K562 (cell line): Measurements from ENCODE around the gene CTIF. TPM values are rescaled to one million over a fixed set of nuclear protein-coding genes. Genes with fewer than 3 reads are reported as not detected.

Source experiments
- ATAC-seq: fragments of 200-7000 bp; cut with Tn5 transposase; 3 replicates; pipeline ENCODE4 v1.9.1; 2020; ENCODE audit warnings: moderate library complexity
- BruUV-seq: library from RNA; stranded (reverse); fragments of 400-500 nt; replicated peaks from 2 replicates; lab custom pipeline; 2021; lab: Mats Ljungman, UMichigan
- CTCF ChIA-PET: fragments of 300-600 bp; formaldehyde crosslinking; extraction: SDS; loops from one replicate; lab custom pipeline; 2021; ENCODE audit warnings: low intra/inter-chr PET ratio; lab: Yijun Ruan, JAX
- POLR2A ChIA-PET: fragments of 300-600, 350-650 bp; sonication (Branson Sonifier 250); formaldehyde crosslinking; extraction: SDS; loops from one replicate; lab custom pipeline; 2021; ENCODE audit warnings: antibody characterized with exemption, inconsistent platforms; lab: Yijun Ruan, JAX
- DNase-seq, 4 experiments: peaks; one replicate each; pipeline versions ENCODE4 v3.0.0 to v3.0.0-alpha.2; 2011 to 2018; ENCODE audit warnings: low spot score in 3 of 4, mixed read lengths in 3 of 4; ENCODE audit errors: extremely low read depth in 1 of 4
- FAIRE-seq: peaks from 2 replicates; lab custom pipeline; 2011; peaks lifted over from hg19 to GRCh38; lab: Jason Lieb, UNC
- H2AFZ ChIP-seq: 2 replicates; pipeline ENCODE4 v1.6.0; 2011; ENCODE audit warnings: low read depth, low read length, control low read depth, inconsistent platforms
- H3K27ac ChIP-seq: fragments of 200-600 bp; 3 replicates; pipeline ENCODE4 v1.8.0; 2011; ENCODE audit warnings: low read depth, mild to moderate bottlenecking, control low read depth, inconsistent platforms, low read length, moderate library complexity, mixed read lengths; ENCODE audit errors: extremely low read depth
- H3K27me3 ChIP-seq, 2 experiments: fragments of 300-600 bp in 1 of 2; 2 replicates in 1 of 2; 3 replicates in 1 of 2; pipeline versions ENCODE4 v1.6.0 to v1.8.0; 2011; ENCODE audit warnings: inconsistent platforms in 2 of 2, low read length in 2 of 2, mild to moderate bottlenecking in 1 of 2, mixed read lengths in 1 of 2, moderate library complexity in 1 of 2; ENCODE audit not compliant: control insufficient read depth in 2 of 2, insufficient read depth in 2 of 2
- H3K36me3 ChIP-seq: fragments of 300-600 bp; 3 replicates; pipeline ENCODE4 v1.8.0; 2011; ENCODE audit warnings: mild to moderate bottlenecking, low read length, inconsistent platforms; ENCODE audit not compliant: control insufficient read depth, insufficient read depth
- H3K4me1 ChIP-seq, 2 experiments: fragments of 200-600 bp in 1 of 2; replicated peaks in 1 of 2; 2 replicates in 1 of 2; 3 replicates in 1 of 2; pipeline versions ENCODE4 v1.5.1 to v1.8.0; 2011; ENCODE audit warnings: inconsistent platforms in 2 of 2, low read length in 2 of 2, mild to moderate bottlenecking in 1 of 2, mixed read lengths in 1 of 2, moderate library complexity in 1 of 2; ENCODE audit not compliant: control insufficient read depth in 2 of 2, insufficient read depth in 2 of 2
- H3K4me2 ChIP-seq: 2 replicates; pipeline ENCODE4 v1.6.1; 2011; ENCODE audit warnings: low read length, control low read depth, inconsistent platforms, mixed read lengths; ENCODE audit not compliant: insufficient read depth
- H3K4me3 ChIP-seq: fragments of 200-600 bp; sonication (generic), shearing (Covaris generic); 2 replicates; pipeline ENCODE4 v1.5.1; 2016; ENCODE audit warnings: control low read depth, inconsistent platforms
- H3K79me2 ChIP-seq: fragments of 200-600 bp; 3 replicates; pipeline ENCODE4 v1.8.0; 2011; ENCODE audit warnings: low read length, inconsistent platforms; ENCODE audit not compliant: control insufficient read depth, insufficient read depth
- H3K9ac ChIP-seq, 2 experiments: 2 replicates each; pipeline versions ENCODE4 v1.6.0 to v1.6.1; 2011; ENCODE audit warnings: low read depth in 2 of 2, low read length in 2 of 2, control low read depth in 1 of 2, inconsistent platforms in 1 of 2, mild to moderate bottlenecking in 1 of 2, mixed read lengths in 1 of 2; ENCODE audit not compliant: insufficient read depth in 1 of 2
- H3K9me1 ChIP-seq: one replicate; pipeline ENCODE4 v1.6.0; 2011; ENCODE audit warnings: inconsistent platforms, mild to moderate bottlenecking, low read length, moderate library complexity; ENCODE audit not compliant: control insufficient read depth, insufficient read depth
- H3K9me3 ChIP-seq: replicated peaks from 2 replicates; pipeline ENCODE4 v1.5.1; 2011; ENCODE audit warnings: low read depth, low read length, inconsistent platforms; ENCODE audit not compliant: control insufficient read depth, insufficient read depth
- H4K20me1 ChIP-seq: replicated peaks from 2 replicates; pipeline ENCODE4 v1.6.1; 2011; ENCODE audit warnings: low read length, inconsistent platforms, mixed read lengths; ENCODE audit not compliant: control insufficient read depth, insufficient read depth
- ZNF134 ChIP-seq: fragments of 250-450 bp; sonication (Bioruptor Pico); conservative IDR thresholded peaks from 2 replicates; pipeline ENCODE4 v1.4.0; 2020
- WGBS: fragments of 100-300 bp; shearing (Covaris generic); methylation state at CpG from one replicate; pipeline ENCODE4 v1.1.6; 2016; ENCODE audit warnings: low coverage, mixed read lengths; ENCODE audit not compliant: insufficient coverage; ENCODE audit errors: missing lambda C conversion rate; 5-methylcytosine and 5-hydroxymethylcytosine counted together
- in situ Hi-C: fragments of 300-500 bp; cut with MboI; formaldehyde crosslinking; loops from 4 replicates; pipeline ENCODE4 v1.15.0; 2018; ENCODE audit warnings: inconsistent platforms, mixed read lengths
- intact Hi-C: fragments of 100-400 bp; cut with micrococcal nuclease; formaldehyde crosslinking; loops from 2 replicates; pipeline ENCODE4 v1.14.2; 2022
- polyA plus RNA-seq, 8 experiments: library from polyadenylated mRNA; depleted of rRNA in 4 of 8; stranded (reverse) in 5 of 8; unstranded in 3 of 8; fragments of >200 nt; fragmentation: Nextera tagmentation in 2 of 8; fragmentation: Illumina TruSeq in 1 of 8; extraction: Ambion mirVana in 2 of 8; extraction: Trizol in 1 of 8; gene quantifications; 2 replicates each; pipeline versions ENCODE4 v1.2.1 to v1.2.3, GENCODE V29; 2011 to 2014; ENCODE audit warnings: inconsistent platforms in 1 of 8, missing spikeins in 1 of 8
- total RNA-seq, 7 experiments: library from RNA; depleted of rRNA in 6 of 7; stranded (reverse); fragments of >200 nt in 6 of 7; fragmentation: Illumina TruSeq in 2 of 7; extraction: Trizol in 2 of 7; gene quantifications; 2 replicates each; pipeline versions ENCODE4 v1.2.1 to v1.2.3, GENCODE V29; 2011 to 2021; ENCODE audit warnings: low replicate concordance in 1 of 7
- TF ChIP-seq, protein P1 (sequence below): fragments of 250-450 bp; sonication (Bioruptor Pico); IDR thresholded peaks from 2 replicates; pipeline ENCODE4 v1.8.0; 2021; ENCODE audit warnings: borderline replicate concordance, mild to moderate bottlenecking, moderate library complexity; ENCODE audit not compliant: poor library complexity, severe bottlenecking
- TF ChIP-seq, protein P2 (sequence below): IDR thresholded peaks from 2 replicates; pipeline ENCODE4 v1.6.1; 2016; ENCODE audit warnings: missing genetic modification characterization, missing compliant biosample characterization

Gene CTIF
- total and polyA plus RNA-seq, 9 of the 15 experiments (the other 6 are each of a cell fraction or from before 2014, with no cell fraction given): 0.17 to 11.5 (median 2.2) TPM

DNA sequence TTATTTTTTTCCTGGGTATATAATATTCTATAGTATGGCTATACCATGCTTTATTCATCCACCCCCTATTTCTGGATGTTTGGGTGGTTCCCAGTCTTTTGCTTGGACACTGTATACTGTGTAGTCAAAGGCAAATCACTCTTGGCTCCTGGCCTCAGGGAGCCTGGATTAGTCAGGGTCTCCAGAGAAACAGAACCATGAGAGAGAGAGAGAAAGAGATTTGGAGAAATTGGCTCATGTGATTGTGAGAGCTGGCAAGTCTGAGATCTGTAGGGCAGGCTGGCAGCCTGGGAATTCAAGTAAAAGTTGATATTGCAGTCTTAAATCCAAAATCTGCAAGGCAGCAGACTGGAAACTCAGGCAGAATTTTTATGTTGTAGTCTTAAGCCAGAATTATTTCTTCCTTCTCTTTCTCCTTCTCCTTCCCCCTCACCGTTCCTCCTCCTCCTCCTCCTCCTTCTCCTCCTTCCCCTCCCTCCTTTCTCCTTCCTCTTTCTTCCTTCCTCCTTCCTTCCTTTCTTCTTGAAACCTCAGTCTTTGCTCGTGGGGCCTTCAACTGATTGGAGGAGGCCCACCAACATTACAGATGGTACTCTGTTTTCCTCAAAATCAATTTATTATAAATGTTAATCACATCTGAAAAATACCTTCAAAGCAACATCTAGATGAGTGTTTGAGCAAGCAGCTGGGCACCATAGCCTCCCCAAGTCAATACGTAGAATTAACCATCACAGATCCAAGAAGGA, 33.0 kb downstream of the CTIF start:
- ATAC-seq: no peak
- Histone ChIP-seq H3K9me1 (no peaks in the 10 kb centered on the region), H3K4me1 (peaks cover 8 to 10% of the 10 kb centered on the region in 2 experiments; a peak in 4 of 5 replicates), H3K4me3 (no peak overlapping the region), H3K9ac (no peak overlapping the region), H3K27ac (no peak overlapping the region), H3K79me2 (peaks cover 4% of the 10 kb centered on the region; the same call in 2 of the 3 replicates), H2AFZ (no peak overlapping the region), H3K27me3 (no peaks in the 10 kb centered on the region), H3K4me2 (no peak overlapping the region), H3K36me3 (no peaks in the 10 kb centered on the region), H3K9me3 (no peaks in the 10 kb centered on the region; the same call in 1 of the 2 replicates), H4K20me1 (0 out of 2 replicates have a peak, but pooled peaks cover 3% of the 10 kb centered on the region)
- CTCF ChIA-PET: no interaction called here
- TF ChIP-seq ZNF134: peak; percentile 92
- TF ChIP-seq, protein P1, sequence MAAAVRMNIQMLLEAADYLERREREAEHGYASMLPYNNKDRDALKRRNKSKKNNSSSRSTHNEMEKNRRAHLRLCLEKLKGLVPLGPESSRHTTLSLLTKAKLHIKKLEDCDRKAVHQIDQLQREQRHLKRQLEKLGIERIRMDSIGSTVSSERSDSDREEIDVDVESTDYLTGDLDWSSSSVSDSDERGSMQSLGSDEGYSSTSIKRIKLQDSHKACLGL: no peak
- TF ChIP-seq, protein P2, sequence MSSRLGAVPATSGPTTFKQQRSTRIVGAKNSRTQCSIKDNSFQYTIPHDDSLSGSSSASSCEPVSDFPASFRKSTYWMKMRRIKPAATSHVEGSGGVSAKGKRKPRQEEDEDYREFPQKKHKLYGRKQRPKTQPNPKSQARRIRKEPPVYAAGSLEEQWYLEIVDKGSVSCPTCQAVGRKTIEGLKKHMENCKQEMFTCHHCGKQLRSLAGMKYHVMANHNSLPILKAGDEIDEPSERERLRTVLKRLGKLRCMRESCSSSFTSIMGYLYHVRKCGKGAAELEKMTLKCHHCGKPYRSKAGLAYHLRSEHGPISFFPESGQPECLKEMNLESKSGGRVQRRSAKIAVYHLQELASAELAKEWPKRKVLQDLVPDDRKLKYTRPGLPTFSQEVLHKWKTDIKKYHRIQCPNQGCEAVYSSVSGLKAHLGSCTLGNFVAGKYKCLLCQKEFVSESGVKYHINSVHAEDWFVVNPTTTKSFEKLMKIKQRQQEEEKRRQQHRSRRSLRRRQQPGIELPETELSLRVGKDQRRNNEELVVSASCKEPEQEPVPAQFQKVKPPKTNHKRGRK (tag): peak; percentile 18; the same call in 1 of the 2 replicates
- FAIRE-seq: no peak
- intact Hi-C loops: no loop called here
- POLR2A ChIA-PET: no interaction called here
- DNase-seq: no peak
- no TSS peak for BruUV-seq
- 51% methylated on average over 3 of the region's 3 CpGs for WGBS
- in situ Hi-C loops: no loop called here
